ENCODE data around the gene MDP1. TPM values are rescaled to one million over a fixed set of nuclear protein-coding genes. Genes with fewer than 3 reads are reported as not detected.

MDP1 gene
- total RNA-seq, 1 donor from 2014 or later, result 58.8 TPM

GRCh38 chr14:24261256-24261968 lies 45.5 kb upstream of the MDP1 start:
- H3K27ac ChIP-seq, result no peak overlapping the region
- intact Hi-C loops (cut with DNase I), result no loop called here
- no peaks in the 10 kb centered on the region for H3K36me3 ChIP-seq
- no peak overlapping the region for H3K4me3 ChIP-seq
- H3K9me3 ChIP-seq, result no peaks in the 10 kb centered on the region
- no peaks in the 10 kb centered on the region for H3K27me3 ChIP-seq
- no peak for DNase-seq (ENCODE audit: low spot score in 2 of 2)
- no peak for TF ChIP-seq CTCF (IDR thresholded peaks at IDR 0.05)
- H3K4me1 ChIP-seq, result no peaks in the 10 kb centered on the region

- H3K4me1 ChIP-seq, result no peaks in the 10 kb centered on the region
- no peak for TF ChIP-seq CTCF (IDR thresholded peaks at IDR 0.05)
- H3K36me3 ChIP-seq, result no peaks in the 10 kb centered on the region
- no peaks in the 10 kb centered on the region for H3K9me3 ChIP-seq
- intact Hi-C loops (cut with DNase I), result no loop called here
- no peak for DNase-seq (ENCODE audit: low spot score in 2 of 2)
- no peak overlapping the region for H3K4me3 ChIP-seq
- H3K27ac ChIP-seq, result no peak overlapping the region
- no peaks in the 10 kb centered on the region for H3K27me3 ChIP-seq
Measured at GRCh38 chr14:24260780-24261157, 44.9 kb upstream of the MDP1 start.

GRCh38 chr14:24260026-24260779 lies 44.3 kb upstream of the MDP1 start:
- intact Hi-C loops (cut with DNase I), result no loop called here
- Histone ChIP-seq H3K36me3 (no peaks in the 10 kb centered on the region), H3K27me3 (no peaks in the 10 kb centered on the region), H3K4me3 (no peak overlapping the region), H3K9me3 (no peaks in the 10 kb centered on the region), H3K4me1 (no peaks in the 10 kb centered on the region), H3K27ac (no peak overlapping the region)
- DNase-seq (ENCODE audit: low spot score in 2 of 2), result no peak
- no peak for TF ChIP-seq CTCF (IDR thresholded peaks at IDR 0.05)

GRCh38 chr14:24259282-24260025 lies 43.6 kb upstream of the MDP1 start:
- no peaks in the 10 kb centered on the region for H3K36me3 ChIP-seq
- no peaks in the 10 kb centered on the region for H3K4me1 ChIP-seq
- no peaks in the 10 kb centered on the region for H3K27me3 ChIP-seq
- intact Hi-C loops (cut with DNase I), result no loop called here
- no peak for TF ChIP-seq CTCF (IDR thresholded peaks at IDR 0.05)
- H3K9me3 ChIP-seq, result no peaks in the 10 kb centered on the region
- no peak for DNase-seq (ENCODE audit: low spot score in 2 of 2)
- no peak overlapping the region for H3K4me3 ChIP-seq
- H3K27ac ChIP-seq, result no peak overlapping the region

GRCh38 chr14:24258548-24259265 lies 42.8 kb upstream of the MDP1 start:
- intact Hi-C loops (cut with DNase I), result no loop called here
- no peaks in the 10 kb centered on the region for H3K36me3 ChIP-seq

More at GRCh38 chr14:24258548-24259265, 42.8 kb upstream of the MDP1 start:
- H3K4me1 ChIP-seq, result no peaks in the 10 kb centered on the region
- no peak overlapping the region for H3K27ac ChIP-seq
- no peaks in the 10 kb centered on the region for H3K9me3 ChIP-seq
- DNase-seq (ENCODE audit: low spot score in 2 of 2), result no peak
- TF ChIP-seq CTCF (IDR thresholded peaks at IDR 0.05), result no peak
- no peak overlapping the region for H3K4me3 ChIP-seq
- no peaks in the 10 kb centered on the region for H3K27me3 ChIP-seq

Data from ascending aorta (tissue), 2 donors.